Measurements from ENCODE around the gene F11. TPM values are rescaled to one million over a fixed set of nuclear protein-coding genes. Genes with fewer than 3 reads are reported as not detected.

The F11 gene
- total RNA-seq (2022) (not detected in 2 replicates), Bru-seq, nascent RNA (percentile 7 among the genes with signal in this experiment), BruChase-seq, experiment 1, labeled RNA remaining after a 2-hour chase (percentile 15 among the genes with signal in this experiment), BruChase-seq, experiment 2, labeled RNA remaining after a 6-hour chase (not detected)
- long read RNA-seq = 0 reads

DNA sequence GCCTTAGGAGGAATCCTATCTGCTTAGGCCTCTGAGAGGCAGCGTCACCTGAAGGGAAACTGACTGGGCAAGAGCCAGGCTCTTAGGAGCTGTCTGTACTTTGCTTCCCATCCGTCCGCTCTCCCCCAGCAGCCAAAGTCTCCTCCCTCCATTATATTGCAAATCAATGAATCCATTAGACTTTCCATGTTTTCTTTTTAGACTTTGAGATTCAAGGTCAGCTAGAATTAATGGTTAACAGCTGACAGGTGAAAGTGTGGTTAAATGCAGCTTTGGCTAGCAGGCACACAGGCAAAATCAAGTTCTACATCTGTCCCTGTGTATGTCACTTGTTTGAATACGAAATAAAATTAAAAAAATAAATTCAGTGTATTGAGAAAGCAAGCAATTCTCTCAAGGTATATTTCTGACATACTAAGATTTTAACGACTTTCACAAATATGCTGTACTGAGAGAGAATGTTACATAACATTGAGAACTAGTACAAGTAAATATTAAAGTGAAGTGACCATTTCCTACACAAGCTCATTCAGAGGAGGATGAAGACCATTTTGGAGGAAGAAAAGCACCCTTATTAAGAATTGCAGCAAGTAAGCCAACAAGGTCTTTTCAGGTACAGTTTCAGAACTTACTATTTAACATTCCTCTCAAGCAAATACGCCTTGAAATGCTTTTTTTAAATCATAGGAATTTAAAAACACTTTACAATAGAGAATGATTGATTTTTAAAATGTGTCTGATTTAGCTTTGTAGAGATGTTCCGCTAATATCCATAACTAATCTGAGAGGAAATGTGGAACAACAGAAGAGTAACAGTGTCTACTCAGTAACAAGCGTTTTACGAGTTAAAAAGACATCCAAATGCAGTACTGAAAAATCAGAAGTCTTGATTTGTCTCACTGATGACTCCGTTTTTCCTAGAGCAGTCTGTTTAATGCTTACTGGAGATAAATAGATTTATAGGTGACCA lies at the start of gene F11:
F11 (plus strand) TSS at position 507 of the 970 bp plus-strand sequence. CDS start 948 bp downstream, outside the sequence.
- peaks cover 11% of the 10 kb centered on the region for H3K27me3 Mint-ChIP-seq (ENCODE audit: insufficient read depth, unreplicated experiment)
- intact Hi-C loops (cut with micrococcal nuclease; ENCODE audit: unreplicated experiment) = no loop called here
- BruUV-seq (replicated peaks) = no TSS peak
- no peaks in the 10 kb centered on the region for H3K4me1 ChIP-seq
- CTCF ChIA-PET = no interaction called here
- no peaks in the 10 kb centered on the region for H3K9me3 Mint-ChIP-seq (ENCODE audit: unreplicated experiment)
- no peaks in the 10 kb centered on the region for H3K36me3 ChIP-seq (ENCODE audit: control insufficient read depth, insufficient read depth, low read length)
- no peaks in the 10 kb centered on the region for H3K27me3 ChIP-seq (replicated peaks; ENCODE audit: control insufficient read depth, insufficient read depth, low read length)
- H3K4me3 Mint-ChIP-seq (ENCODE audit: unreplicated experiment) = no peak within 1 kb of the TSS
- no peaks in the 10 kb centered on the region for H3K4me1 Mint-ChIP-seq (ENCODE audit: low read depth, unreplicated experiment)
- H3K4me3 ChIP-seq (ENCODE audit: low read depth, low read length) = no peak within 1 kb of the TSS
- no peak for DNase-seq
- no peaks in the 10 kb centered on the region for H3K9me3 ChIP-seq
- POLR2A ChIA-PET = no interaction called here
- H3K27ac Mint-ChIP-seq (ENCODE audit: unreplicated experiment) = no peak within 1 kb of the TSS
- TF ChIP-seq, protein P1, sequence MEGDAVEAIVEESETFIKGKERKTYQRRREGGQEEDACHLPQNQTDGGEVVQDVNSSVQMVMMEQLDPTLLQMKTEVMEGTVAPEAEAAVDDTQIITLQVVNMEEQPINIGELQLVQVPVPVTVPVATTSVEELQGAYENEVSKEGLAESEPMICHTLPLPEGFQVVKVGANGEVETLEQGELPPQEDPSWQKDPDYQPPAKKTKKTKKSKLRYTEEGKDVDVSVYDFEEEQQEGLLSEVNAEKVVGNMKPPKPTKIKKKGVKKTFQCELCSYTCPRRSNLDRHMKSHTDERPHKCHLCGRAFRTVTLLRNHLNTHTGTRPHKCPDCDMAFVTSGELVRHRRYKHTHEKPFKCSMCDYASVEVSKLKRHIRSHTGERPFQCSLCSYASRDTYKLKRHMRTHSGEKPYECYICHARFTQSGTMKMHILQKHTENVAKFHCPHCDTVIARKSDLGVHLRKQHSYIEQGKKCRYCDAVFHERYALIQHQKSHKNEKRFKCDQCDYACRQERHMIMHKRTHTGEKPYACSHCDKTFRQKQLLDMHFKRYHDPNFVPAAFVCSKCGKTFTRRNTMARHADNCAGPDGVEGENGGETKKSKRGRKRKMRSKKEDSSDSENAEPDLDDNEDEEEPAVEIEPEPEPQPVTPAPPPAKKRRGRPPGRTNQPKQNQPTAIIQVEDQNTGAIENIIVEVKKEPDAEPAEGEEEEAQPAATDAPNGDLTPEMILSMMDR (IDR thresholded peaks at IDR 0.05; ENCODE audit: insufficient read depth in 1 of 2, low read depth in 1 of 2, low read length in 1 of 2, severe bottlenecking in 1 of 2, unreplicated experiment in 1 of 2) = no peak
- H3K36me3 Mint-ChIP-seq (ENCODE audit: insufficient read depth, unreplicated experiment) = no peaks in the 10 kb centered on the region

DNA sequence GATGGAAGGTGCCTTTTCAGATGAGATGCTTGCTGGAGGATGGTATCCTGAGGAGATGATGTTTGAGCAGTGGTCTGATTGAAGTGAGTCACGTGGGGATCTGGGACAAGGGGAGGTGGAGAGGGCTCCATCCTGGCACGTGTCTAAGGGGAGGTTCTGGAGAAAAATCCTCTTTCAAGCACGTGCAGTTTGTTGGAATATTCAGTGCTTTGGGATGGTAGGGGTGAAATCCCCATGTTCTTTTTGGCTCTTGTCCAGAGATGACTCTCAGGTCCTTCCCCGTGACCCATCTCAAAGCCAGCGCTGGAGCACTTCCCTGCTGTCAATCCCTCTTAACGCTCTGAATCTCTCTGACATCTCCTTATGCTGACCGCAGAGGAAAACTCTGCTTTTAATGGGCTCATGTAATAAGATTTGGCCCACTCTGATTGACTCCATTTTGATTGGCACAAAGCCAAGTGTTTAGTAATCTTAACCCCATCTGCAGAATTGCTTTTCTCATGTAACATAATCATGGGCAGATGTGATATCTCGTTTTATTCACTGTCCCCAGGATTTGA lies 49.4 kb upstream of the F11 start:
- POLR2A ChIA-PET = no interaction called here
- Mint-ChIP-seq H3K36me3 (ENCODE audit: insufficient read depth, unreplicated experiment) (no peaks in the 10 kb centered on the region), H3K4me3 (ENCODE audit: unreplicated experiment) (no peak overlapping the region), H3K27me3 (ENCODE audit: insufficient read depth, unreplicated experiment) (peaks cover 13% of the 10 kb centered on the region), H3K27ac (ENCODE audit: unreplicated experiment) (no peak overlapping the region), H3K9me3 (ENCODE audit: unreplicated experiment) (no peaks in the 10 kb centered on the region), H3K4me1 (ENCODE audit: low read depth, unreplicated experiment) (no peaks in the 10 kb centered on the region)
- DNase-seq = no peak
- TF ChIP-seq, protein P1 (IDR thresholded peaks at IDR 0.05; ENCODE audit: insufficient read depth in 1 of 2, low read depth in 1 of 2, low read length in 1 of 2, severe bottlenecking in 1 of 2, unreplicated experiment in 1 of 2) = no peak
- Histone ChIP-seq H3K27me3 (replicated peaks; ENCODE audit: control insufficient read depth, insufficient read depth, low read length) (no peaks in the 10 kb centered on the region), H3K4me3 (ENCODE audit: low read depth, low read length) (no peak overlapping the region), H3K9me3 (no peaks in the 10 kb centered on the region), H3K36me3 (ENCODE audit: control insufficient read depth, insufficient read depth, low read length) (no peaks in the 10 kb centered on the region), H3K4me1 (no peaks in the 10 kb centered on the region)
- BruUV-seq (replicated peaks) = no TSS peak
- CTCF ChIA-PET = no interaction called here
- intact Hi-C loops (cut with micrococcal nuclease; ENCODE audit: unreplicated experiment) = no loop called here

DNA sequence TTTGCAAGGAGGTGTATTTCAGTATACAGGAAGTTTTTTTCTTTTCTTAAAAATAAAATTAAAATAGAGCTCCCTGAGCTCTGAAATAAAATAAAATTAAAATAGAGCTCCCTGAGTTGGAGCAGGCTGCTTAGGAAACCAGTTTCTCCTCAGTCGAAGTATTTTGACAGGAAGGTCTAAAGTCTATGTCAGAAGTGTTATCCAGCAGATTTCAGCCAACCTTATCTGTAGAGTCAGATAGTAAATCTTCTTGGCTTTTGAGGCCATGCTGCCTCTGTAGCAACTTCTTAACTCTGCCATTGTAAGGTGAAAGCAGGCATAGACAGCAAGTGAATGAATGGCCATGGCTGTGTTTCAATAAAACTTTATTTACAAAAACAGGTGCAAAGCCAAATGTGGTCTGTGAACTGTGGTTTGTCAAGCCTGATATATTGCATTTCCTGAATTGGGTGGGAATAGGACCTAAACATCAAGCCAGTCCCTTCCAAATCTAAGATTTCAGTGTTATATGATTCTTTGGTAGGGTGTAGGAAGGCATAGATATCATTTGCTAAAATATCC lies 48.2 kb upstream of the F11 start:
- Histone ChIP-seq H3K4me1 (no peaks in the 10 kb centered on the region), H3K36me3 (ENCODE audit: control insufficient read depth, insufficient read depth, low read length) (no peaks in the 10 kb centered on the region), H3K27me3 (replicated peaks; ENCODE audit: control insufficient read depth, insufficient read depth, low read length) (no peaks in the 10 kb centered on the region), H3K4me3 (ENCODE audit: low read depth, low read length) (no peak overlapping the region), H3K9me3 (no peaks in the 10 kb centered on the region)
- ChIA-PET CTCF (interaction anchor here (0.6 kb wide), 1 partner anchor 24 kb away, joined by 4 read pairs; no protein-coding TSS in a partner anchor), POLR2A (no interaction called here)
- peaks cover 7% of the 10 kb centered on the region for H3K9me3 Mint-ChIP-seq (ENCODE audit: unreplicated experiment)
- no TSS peak for BruUV-seq (replicated peaks)
- H3K4me3 Mint-ChIP-seq (ENCODE audit: unreplicated experiment) = no peak overlapping the region
- DNase-seq = no peak
- H3K36me3 Mint-ChIP-seq (ENCODE audit: insufficient read depth, unreplicated experiment) = no peaks in the 10 kb centered on the region
- TF ChIP-seq, protein P1 (IDR thresholded peaks at IDR 0.05; ENCODE audit: insufficient read depth in 1 of 2, low read depth in 1 of 2, low read length in 1 of 2, severe bottlenecking in 1 of 2, unreplicated experiment in 1 of 2) = no peak
- peaks cover 21% of the 10 kb centered on the region for H3K27me3 Mint-ChIP-seq (ENCODE audit: insufficient read depth, unreplicated experiment)
- no peaks in the 10 kb centered on the region for H3K4me1 Mint-ChIP-seq (ENCODE audit: low read depth, unreplicated experiment)
- no peak overlapping the region for H3K27ac Mint-ChIP-seq (ENCODE audit: unreplicated experiment)
- intact Hi-C loops (cut with micrococcal nuclease; ENCODE audit: unreplicated experiment) = no loop called here

Data from Caco-2 (cell line).